Superior temporal gyrus (tissue), 1 donor: ENCODE measurements around the gene RGPD3.
"Not testable (repeated sequence)": the region's sequence is repeated elsewhere in the genome, so short reads cannot be mapped to it uniquely, and the experiment has no call there.

Source experiments
- DNase-seq: peaks from one replicate; pipeline ENCODE4 v3.0.0-alpha.2; 2016; ENCODE audit errors: extremely low spot score

The RGPD3 gene

GRCh38 chr2:106468107-106468506 is at the start of gene RGPD3:
Gene RGPD3, minus strand, starts transcription at chr2:106468413. Its CDS starts 125 bp downstream, at chr2:106468288.
- not testable (repeated sequence) for DNase-seq

GRCh38 chr2:106517329-106517728 is 49.1 kb upstream of the RGPD3 start:
- no peak for DNase-seq

GRCh38 chr2:106516864-106517263 is 48.7 kb upstream of the RGPD3 start:
- DNase-seq = no peak

- no peak for DNase-seq
Observed at GRCh38 chr2:106516436-106516835, 48.2 kb upstream of the RGPD3 start.

- DNase-seq = not testable (repeated sequence)
Observed at GRCh38 chr2:106514827-106515226, 46.6 kb upstream of the RGPD3 start.

- DNase-seq = not testable (repeated sequence)
Observed at GRCh38 chr2:106513391-106513790, 45.2 kb upstream of the RGPD3 start.

- not testable (repeated sequence) for DNase-seq
Observed at GRCh38 chr2:106511934-106512333, 43.7 kb upstream of the RGPD3 start.

- peak; percentile 47 for DNase-seq
Observed at GRCh38 chr2:106511476-106511901, 43.3 kb upstream of the RGPD3 start.

GRCh38 chr2:106510791-106511190 is 42.6 kb upstream of the RGPD3 start:
- DNase-seq = not testable (repeated sequence)

- DNase-seq = not testable (repeated sequence)
Observed at GRCh38 chr2:106509374-106509770, 41.2 kb upstream of the RGPD3 start.

GRCh38 chr2:106508660-106509373 is 40.6 kb upstream of the RGPD3 start:
- not testable (repeated sequence) for DNase-seq

GRCh38 chr2:106506002-106506687 is 37.9 kb upstream of the RGPD3 start:
- DNase-seq = not testable (repeated sequence)

GRCh38 chr2:106504787-106505186 is 36.6 kb upstream of the RGPD3 start:
- DNase-seq = not testable (repeated sequence)

GRCh38 chr2:106504192-106504591 is 36.0 kb upstream of the RGPD3 start:
- not testable (repeated sequence) for DNase-seq

GRCh38 chr2:106502351-106502750 is 34.1 kb upstream of the RGPD3 start:
- not testable (repeated sequence) for DNase-seq

- not testable (repeated sequence) for DNase-seq
Observed at GRCh38 chr2:106500350-106500749, 32.1 kb upstream of the RGPD3 start.

- not testable (repeated sequence) for DNase-seq
Observed at GRCh38 chr2:106498549-106498948, 30.3 kb upstream of the RGPD3 start.

GRCh38 chr2:106492913-106493312 is 24.7 kb upstream of the RGPD3 start:
- DNase-seq = not testable (repeated sequence)

- not testable (repeated sequence) for DNase-seq
Observed at GRCh38 chr2:106492399-106492798, 24.2 kb upstream of the RGPD3 start.

GRCh38 chr2:106489701-106490100 is 21.5 kb upstream of the RGPD3 start:
- not testable (repeated sequence) for DNase-seq

GRCh38 chr2:106487386-106488191 is 19.4 kb upstream of the RGPD3 start:
- DNase-seq = not testable (repeated sequence)
